ENCODE measurements around the gene KPNA6.
"Not testable (repeated sequence)": the region's sequence is repeated elsewhere in the genome, so short reads cannot be mapped to it uniquely, and the experiment has no call there.

KPNA6 gene

DNA sequence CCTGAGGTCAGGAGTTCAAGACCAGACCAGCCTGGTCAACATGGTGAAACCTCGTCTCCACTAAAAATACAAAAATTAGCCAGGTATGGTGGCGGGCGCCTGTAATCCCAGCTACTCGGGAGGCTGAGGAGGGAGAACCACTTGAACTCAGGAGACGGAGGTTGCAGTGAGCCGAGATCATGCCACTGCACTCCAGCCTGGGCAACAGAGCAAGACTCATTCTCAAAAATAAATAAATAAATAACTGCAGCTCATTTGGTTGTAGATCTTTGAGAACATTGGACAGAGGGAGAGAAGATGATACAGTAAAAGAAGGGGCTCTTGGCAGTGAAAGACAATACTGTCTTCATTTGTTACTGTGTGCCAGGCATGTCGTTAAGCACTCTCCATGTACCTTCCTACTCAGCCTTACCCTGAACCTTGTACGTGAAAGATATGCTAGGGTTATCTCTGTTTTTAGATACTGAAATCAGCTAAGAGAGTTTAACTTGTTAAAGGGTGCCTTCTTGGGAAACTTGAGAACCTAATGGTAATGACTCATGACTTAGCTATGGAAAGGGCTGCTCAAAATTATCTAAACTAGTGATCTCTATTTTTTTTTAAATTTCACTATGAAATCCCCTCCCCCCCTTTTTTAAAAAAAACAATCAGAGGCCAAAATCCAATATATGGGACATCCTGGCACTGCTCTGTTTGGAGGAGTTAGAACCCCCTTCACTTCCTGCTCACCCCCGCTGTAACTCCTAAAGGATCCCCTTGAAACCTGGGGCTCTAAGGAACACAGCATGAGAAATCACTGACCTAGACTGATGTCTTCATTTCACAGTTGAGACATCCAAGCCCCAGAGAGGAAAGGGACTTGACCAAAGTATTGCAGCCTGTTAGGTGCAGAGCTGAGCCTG, 6.8 kb upstream of the KPNA6 start:
- DNase-seq: no peak

DNA sequence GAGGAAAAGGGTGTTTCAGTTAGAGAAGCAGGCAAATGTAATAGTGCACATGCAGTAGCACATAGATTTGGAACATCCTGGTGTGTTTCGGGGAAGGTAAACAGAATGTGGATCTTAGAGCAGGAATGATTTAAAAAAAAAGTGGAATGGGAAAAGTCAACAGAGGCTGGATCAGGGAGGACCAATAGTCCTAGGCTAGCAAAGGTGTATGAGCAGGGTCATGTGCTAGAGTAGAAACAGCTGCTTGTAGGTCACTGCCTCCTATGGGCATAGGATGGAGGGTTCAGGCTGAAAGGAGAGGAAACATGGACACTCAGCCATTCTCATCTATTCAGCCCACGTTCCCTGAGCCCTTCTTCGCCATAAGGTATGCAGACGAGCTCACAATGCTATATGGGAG, 3.7 kb upstream of the KPNA6 start:
- no peak for DNase-seq

- no peak for DNase-seq
Observed at GRCh38 chr1:32105338-32105737, 2.5 kb upstream of the KPNA6 start.

DNA sequence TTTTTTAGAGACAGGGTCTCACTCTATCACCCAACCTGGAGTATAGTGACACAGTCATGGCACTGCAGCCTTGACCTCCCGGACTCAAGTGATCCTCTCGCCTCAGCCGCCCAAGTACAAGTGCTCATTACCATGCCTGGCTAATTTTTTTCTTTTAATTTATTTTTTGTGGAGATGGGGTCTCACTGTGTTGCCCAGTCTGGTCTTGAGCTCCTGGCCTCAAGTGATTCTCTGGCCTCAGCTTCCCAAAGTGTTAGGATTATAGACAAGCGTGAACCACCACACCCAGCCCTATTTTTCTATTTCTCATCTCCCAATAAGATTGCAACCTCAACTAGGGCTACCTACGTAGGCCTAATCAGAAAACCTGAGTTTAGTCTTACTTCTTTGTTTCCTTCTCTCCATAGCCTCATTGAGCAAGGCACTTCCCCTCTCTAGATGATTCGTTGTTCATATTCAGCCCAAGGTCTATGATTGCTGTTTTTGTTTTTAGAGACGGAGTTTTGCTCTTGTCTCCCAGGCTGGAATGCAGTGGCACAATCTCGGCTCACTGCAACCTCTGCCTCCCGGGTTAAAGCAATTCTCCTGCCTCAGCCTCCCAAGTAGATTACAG, 1.1 kb upstream of the KPNA6 start:
- DNase-seq: no peak

DNA sequence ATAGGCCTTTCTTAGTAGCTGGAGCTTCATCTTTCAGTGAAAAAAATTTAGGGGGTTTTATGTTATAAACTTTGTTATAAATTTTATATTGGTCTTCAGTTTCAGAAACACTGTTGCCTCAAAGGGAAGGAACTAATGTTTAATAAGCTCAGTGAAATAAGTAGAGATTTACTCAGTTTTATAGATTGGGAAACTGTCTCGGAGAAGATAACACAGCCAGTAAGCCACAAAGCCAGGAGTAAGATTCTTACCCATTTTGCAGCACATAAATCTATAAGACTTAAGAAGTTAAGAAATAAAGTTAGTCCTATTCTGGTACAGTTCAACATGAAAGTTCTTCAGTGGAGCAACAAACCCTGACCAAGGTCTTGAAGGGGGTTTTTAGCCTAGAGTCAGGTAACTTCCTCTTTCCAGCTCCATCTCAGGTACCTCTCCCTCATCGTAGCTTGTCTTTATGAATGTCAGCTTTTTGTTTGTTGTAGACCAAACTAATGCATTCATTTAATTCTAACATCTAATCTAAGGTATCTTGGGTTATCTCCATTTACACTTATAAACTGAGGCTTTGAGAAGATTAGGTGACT, 3.3 kb downstream of the KPNA6 start:
- DNase-seq: no peak

GRCh38 chr1:32111789-32112188, 3.9 kb downstream of the KPNA6 start:
- no peak for DNase-seq

- DNase-seq: peak; percentile 13
Observed at GRCh38 chr1:32112806-32113375, 5.0 kb downstream of the KPNA6 start.

- DNase-seq: not testable (repeated sequence)
Observed at GRCh38 chr1:32113436-32113835, 5.6 kb downstream of the KPNA6 start.

DNA sequence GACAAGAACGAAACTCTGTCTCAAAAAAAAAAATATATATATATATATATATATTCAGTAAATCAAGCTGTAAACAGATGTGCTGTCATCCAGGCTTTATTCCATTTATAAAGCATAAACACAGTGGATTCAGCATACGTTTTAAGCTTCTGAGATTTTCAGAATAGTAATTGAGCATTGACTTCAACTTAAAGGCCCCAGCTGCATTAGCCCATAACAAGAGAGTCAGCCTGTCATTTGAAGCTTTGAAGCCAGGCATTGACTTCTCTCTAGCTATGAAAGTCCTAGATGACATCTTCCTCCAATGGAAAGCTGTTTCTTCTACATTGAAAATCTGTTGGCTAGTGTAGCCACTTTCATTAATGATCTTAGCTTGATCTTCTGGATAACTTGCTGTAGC, 6.6 kb downstream of the KPNA6 start:
- no peak for DNase-seq

DNA sequence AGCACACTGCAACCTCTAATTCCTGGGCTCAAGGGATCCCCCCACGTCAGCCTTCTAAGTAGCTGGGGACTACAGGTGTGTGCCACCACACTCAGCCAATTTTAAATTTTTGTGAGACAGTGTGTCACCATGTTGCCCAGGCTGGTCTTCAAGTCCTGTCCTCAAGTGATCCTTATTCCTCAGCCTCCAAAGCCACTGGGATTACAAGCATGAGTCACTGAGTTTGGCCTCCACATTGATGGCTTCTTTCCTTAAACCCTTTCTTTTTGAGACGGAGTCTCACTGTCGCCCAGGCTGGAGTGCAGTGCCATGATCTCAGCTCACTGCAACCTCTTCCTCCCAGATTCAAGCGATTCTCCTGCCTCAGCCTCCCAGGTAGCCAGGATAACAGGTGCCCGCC, 7.6 kb downstream of the KPNA6 start:
- no peak for DNase-seq

- no peak for DNase-seq
Observed at GRCh38 chr1:32116531-32116930, 8.7 kb downstream of the KPNA6 start.

GRCh38 chr1:32122151-32122550, 14.3 kb downstream of the KPNA6 start:
- no peak for DNase-seq

- not testable (repeated sequence) for DNase-seq
Observed at GRCh38 chr1:32123361-32123760, 15.5 kb downstream of the KPNA6 start.

DNA sequence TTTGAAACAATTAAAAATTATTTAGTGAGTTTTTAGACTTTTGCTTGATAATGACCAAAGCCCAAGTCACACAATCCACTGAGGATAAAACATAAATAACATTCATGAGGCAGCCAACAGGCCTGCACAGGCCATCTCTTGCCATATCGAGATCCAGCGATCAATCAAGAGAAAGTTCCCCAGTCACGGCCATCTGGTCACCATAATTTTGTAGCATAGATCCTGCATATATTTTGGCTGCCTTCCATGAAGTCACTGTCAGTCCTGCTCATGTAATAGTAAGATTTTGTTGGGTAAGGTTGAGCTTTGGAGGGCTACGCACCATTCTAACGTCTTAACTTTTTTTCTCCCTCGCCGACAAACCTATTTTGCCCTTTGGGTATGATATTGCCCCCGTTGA, 17.5 kb downstream of the KPNA6 start:
- no peak for DNase-seq

- DNase-seq: no peak
Observed at GRCh38 chr1:32126770-32127169, 18.9 kb downstream of the KPNA6 start.

- no peak for DNase-seq
Observed at GRCh38 chr1:32127409-32128198, 19.7 kb downstream of the KPNA6 start.

DNA sequence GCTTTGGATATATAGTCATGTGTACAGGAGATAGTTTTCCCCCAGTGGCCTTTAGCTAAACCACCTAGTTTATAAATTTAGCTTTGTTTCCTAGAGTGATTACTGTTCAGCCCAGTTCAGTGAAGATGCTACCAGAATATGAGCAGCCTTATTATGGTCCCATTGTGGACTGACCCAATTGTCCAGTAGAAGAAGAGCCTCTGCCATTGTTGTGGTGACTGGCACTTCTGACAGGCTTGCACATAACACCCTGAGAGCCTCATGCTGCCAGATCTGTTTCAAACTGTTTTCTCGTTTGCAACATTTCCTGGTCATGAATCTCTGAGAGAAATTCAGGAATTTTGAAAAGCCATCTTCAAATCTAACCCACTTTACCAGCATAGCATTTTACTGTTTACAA, 20.6 kb downstream of the KPNA6 start:
- no peak for DNase-seq

DNA sequence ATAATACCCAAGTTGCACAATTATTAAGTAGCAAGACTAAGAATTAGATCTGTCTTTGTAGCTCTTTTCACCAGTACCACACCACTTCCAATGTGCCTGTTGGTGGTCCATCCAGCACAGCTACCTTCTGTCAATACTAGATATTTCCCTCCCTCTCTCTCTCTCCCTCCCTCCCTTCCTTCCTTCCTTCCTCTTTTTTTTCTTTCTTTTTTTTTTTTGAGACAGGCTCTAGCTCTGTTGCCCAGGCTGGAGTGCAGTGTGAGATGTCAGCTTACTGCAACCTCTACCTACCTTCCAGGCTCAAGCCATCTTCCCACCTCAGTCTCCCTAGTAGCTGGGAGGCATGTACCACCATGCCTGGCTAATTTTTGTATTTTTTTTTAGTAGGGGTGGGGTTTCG, 21.1 kb downstream of the KPNA6 start:
- DNase-seq: no peak

DNA sequence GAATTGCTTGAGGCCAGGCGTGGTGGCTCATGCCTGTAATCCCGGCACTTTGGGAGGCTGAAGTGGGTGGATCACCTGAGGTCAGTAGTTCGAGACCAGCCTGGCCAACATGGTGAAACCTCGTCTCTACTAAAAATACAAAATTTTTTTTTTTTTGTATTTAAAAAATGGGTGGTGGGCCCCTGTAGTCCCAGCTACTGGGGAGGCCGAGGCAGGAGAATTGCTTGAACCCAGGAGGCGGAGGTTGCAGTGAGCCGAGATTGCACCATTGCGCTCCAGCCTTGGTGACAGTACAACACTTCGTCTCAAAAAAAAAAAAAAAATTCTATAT, 26.1 kb downstream of the KPNA6 start:
- not testable (repeated sequence) for DNase-seq

- no peak for DNase-seq
Observed at GRCh38 chr1:32137111-32137510, 29.3 kb downstream of the KPNA6 start.

- no peak for DNase-seq
Observed at GRCh38 chr1:32138965-32139364, 31.1 kb downstream of the KPNA6 start.

DNA sequence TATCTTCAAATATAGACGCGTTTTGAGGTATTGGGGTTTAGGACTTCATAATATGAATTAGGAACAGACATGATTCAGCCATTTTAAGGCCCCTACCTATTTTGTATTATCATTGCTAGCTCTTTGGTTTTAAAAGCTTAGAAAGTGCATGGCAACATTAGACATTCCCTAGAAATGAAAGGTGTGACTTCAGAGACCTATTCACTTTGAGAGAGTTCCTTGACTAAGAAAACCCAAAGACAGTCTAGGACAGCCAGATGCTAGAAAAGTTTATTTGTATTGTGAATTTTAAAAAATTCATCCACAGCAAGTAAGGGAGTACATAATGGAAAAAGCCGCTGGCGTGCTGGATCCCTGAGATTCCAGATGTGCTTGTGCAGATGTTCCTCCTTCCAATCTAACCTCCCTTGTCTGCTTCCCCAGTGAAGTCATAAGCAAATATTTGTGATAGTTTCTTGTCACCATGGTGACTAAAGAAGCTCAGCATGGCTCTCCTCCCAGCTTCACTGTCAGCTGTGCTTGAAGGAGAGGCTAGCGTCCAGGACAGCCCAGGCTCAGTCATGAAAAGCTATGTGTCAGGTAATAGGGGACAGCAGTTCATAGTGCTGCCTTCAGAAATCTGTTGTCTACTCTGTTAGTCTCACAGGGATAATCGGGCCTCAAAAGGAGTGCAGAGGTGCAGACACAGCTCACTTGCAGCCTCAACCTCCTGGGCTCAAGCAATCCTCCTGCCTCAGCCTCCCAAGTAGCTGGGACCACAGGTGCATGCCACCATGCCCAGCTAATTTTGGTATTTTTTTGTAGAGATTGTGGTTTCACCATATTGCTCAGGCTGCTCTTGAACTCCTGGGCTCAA, 34.8 kb downstream of the KPNA6 start:
- DNase-seq: no peak
